GM12878 (cell line): ENCODE measurements around the gene PITRM1. TPM values are rescaled to one million over a fixed set of nuclear protein-coding genes. Genes with fewer than 3 reads are reported as not detected.
A peak's percentile ranks its signal among the peaks of the same experiment; 100 is the strongest.

Source experiments
- ATF7 ChIP-seq: fragments of 450-650 bp; IDR thresholded peaks from 2 replicates; pipeline ENCODE4 v1.6.1; 2016; ENCODE audit warnings: low read depth, mild to moderate bottlenecking
- BCL11A ChIP-seq: IDR thresholded peaks from 2 replicates; pipeline ENCODE4 v1.6.1; 2011; ENCODE audit warnings: low read depth, low read length
- CEBPZ ChIP-seq: fragments of 150-350 bp; IDR thresholded peaks from 2 replicates; pipeline ENCODE4 v1.6.1; 2016; ENCODE audit warnings: low read depth, low read length
- CREM ChIP-seq: IDR thresholded peaks from 2 replicates; pipeline ENCODE4 v1.6.1; 2014; ENCODE audit warnings: antibody characterized with exemption, low read depth
- EP300 ChIP-seq, 2 experiments: fragments of 150-350 bp in 1 of 2; IDR thresholded peaks; 2 replicates each; pipeline ENCODE4 v1.6.1; 2011 to 2012; ENCODE audit warnings: low read depth in 2 of 2, low read length in 2 of 2, borderline replicate concordance in 1 of 2, improper control_type of control experiment in 1 of 2, inconsistent platforms in 1 of 2; ENCODE audit not compliant: control insufficient read depth in 1 of 2
- HSF1 ChIP-seq: fragments of 150-350 bp; IDR thresholded peaks from 2 replicates; pipeline ENCODE4 v1.6.1; 2014; ENCODE audit warnings: mild to moderate bottlenecking, low read depth, low read length
- JUND ChIP-seq: IDR thresholded peaks from 2 replicates; pipeline ENCODE4 v1.6.1; 2012; ENCODE audit warnings: low read depth, mild to moderate bottlenecking, low read length, improper control_type of control experiment, moderate library complexity
- KLF5 ChIP-seq: fragments of 450-650 bp; IDR thresholded peaks from 2 replicates; pipeline ENCODE4 v1.6.1; 2014; ENCODE audit warnings: mild to moderate bottlenecking; ENCODE audit not compliant: partially characterized antibody
- NR2C2 ChIP-seq: IDR thresholded peaks from 2 replicates; pipeline ENCODE4 v1.6.1; 2011; ENCODE audit warnings: borderline replicate concordance, low read depth; ENCODE audit not compliant: control insufficient read depth, insufficient read length
- PBX3 ChIP-seq: IDR thresholded peaks from 2 replicates; pipeline ENCODE4 v1.6.1; 2011; ENCODE audit warnings: mild to moderate bottlenecking, low read depth, low read length, moderate library complexity; ENCODE audit not compliant: insufficient replicate concordance
- POU2F2 ChIP-seq: IDR thresholded peaks from 3 replicates; pipeline ENCODE4 v1.6.1; 2011; ENCODE audit warnings: low read depth, mild to moderate bottlenecking, low read length, borderline replicate concordance
- RAD21 ChIP-seq: IDR thresholded peaks from 2 replicates; pipeline ENCODE4 v1.6.1; 2011; ENCODE audit warnings: mild to moderate bottlenecking, low read depth, low read length, moderate library complexity; ENCODE audit not compliant: insufficient read depth
- RELB ChIP-seq: fragments of 450-650 bp; IDR thresholded peaks from 2 replicates; pipeline ENCODE4 v1.6.1; 2017; ENCODE audit warnings: low read depth, mild to moderate bottlenecking, moderate library complexity
- RUNX3 ChIP-seq: IDR thresholded peaks from 2 replicates; pipeline ENCODE4 v1.6.1; 2012; ENCODE audit warnings: low read length, inconsistent platforms
- TAF1 ChIP-seq: IDR thresholded peaks from 2 replicates; pipeline ENCODE4 v1.6.1; 2011; ENCODE audit warnings: mild to moderate bottlenecking, low read depth, low read length, borderline replicate concordance
- TARDBP ChIP-seq: IDR thresholded peaks from 2 replicates; pipeline ENCODE4 v1.6.1; 2016; ENCODE audit warnings: borderline replicate concordance
- ZBED1 ChIP-seq: IDR thresholded peaks from 2 replicates; pipeline ENCODE4 v1.6.1; 2016; ENCODE audit warnings: borderline replicate concordance
- ZBTB4 ChIP-seq: fragments of 450-650 bp; formaldehyde crosslinking; IDR thresholded peaks from 2 replicates; pipeline ENCODE4 v1.4.0; 2022; ENCODE audit warnings: mild to moderate bottlenecking, moderate library complexity
- ZNF622 ChIP-seq: fragments of 450-650 bp; IDR thresholded peaks from 2 replicates; pipeline ENCODE4 v1.6.1; 2017; ENCODE audit warnings: mild to moderate bottlenecking, inconsistent platforms
- polyA plus RNA-seq, 11 experiments: library from polyadenylated mRNA; depleted of rRNA in 4 of 11; unstranded in 6 of 11; stranded (reverse) in 5 of 11; fragments of >200 nt; fragmentation: Nextera tagmentation in 4 of 11; fragmentation: Illumina TruSeq in 1 of 11; extraction: Ambion mirVana in 4 of 11; extraction: Trizol in 1 of 11; gene quantifications; 1 replicate in 1 of 11; 2 replicates in 10 of 11; pipeline versions ENCODE4 v1.2.1 to v1.2.3, GENCODE V29; 2011 to 2016; ENCODE audit warnings: inconsistent platforms in 2 of 11, missing spikeins in 2 of 11, low read depth in 1 of 11
- total RNA-seq, 4 experiments: library from RNA; depleted of rRNA in 3 of 4; stranded (reverse); fragments of >200 nt in 3 of 4; fragmentation: Illumina TruSeq in 1 of 4; extraction: Trizol in 1 of 4; gene quantifications; 2 replicates each; pipeline versions ENCODE4 v1.2.1 to v1.2.3, GENCODE V29; 2013 to 2021

PITRM1 gene
- total and polyA plus RNA-seq, 10 of the 15 experiments (the other 5 are each of a cell fraction or from before 2014, with no cell fraction given) = 15.5 to 53.0 (median 45.0) TPM

- TF ChIP-seq KLF5 = no peak
- 0 out of 2 replicates have a peak, but pooled peaks have one; percentile 30 for TF ChIP-seq ZBED1
- TF ChIP-seq RELB = no peak
- no peak for TF ChIP-seq TARDBP
- peak in 1 of 2 experiments; percentile 37; a peak in 2 of 4 replicates for TF ChIP-seq EP300 (IDR thresholded peaks at IDR 0.05; ENCODE audit: borderline replicate concordance in 1 of 2, control insufficient read depth in 1 of 2, low read depth in 2 of 2, low read length in 2 of 2)
- peak; percentile 69; the same call in 1 of the 2 replicates for TF ChIP-seq CREM
- TF ChIP-seq ATF7 = peak; percentile 87
- TF ChIP-seq PBX3 = peak; percentile 39
- no peak for TF ChIP-seq ZBTB4 (CRISPR knock-in tag)
- TF ChIP-seq CEBPZ = no peak
- peak; percentile 76 for TF ChIP-seq JUND
- no peak for TF ChIP-seq ZNF622
- TF ChIP-seq TAF1 = no peak
- TF ChIP-seq RAD21 = peak; percentile 66
- TF ChIP-seq HSF1 = no peak
- TF ChIP-seq BCL11A = peak; percentile 97
- peak; percentile 97 for TF ChIP-seq RUNX3
- TF ChIP-seq NR2C2 = no peak
- TF ChIP-seq POU2F2 = no peak
Measured at GRCh38 chr10:3197348-3198003, 24.9 kb upstream of the PITRM1 start (continued).
